GM19239 (cell line): ENCODE results near the gene CFL1.

ENCODE experiments used
- DNase-seq: peaks from one replicate; pipeline ENCODE4 v3.0.0; 2011; ENCODE audit warnings: low spot score; ENCODE audit not compliant: insufficient read length
- FAIRE-seq: peaks from 2 replicates; lab custom pipeline; 2011; peaks lifted over from hg19 to GRCh38; lab: Jason Lieb, UNC

CFL1 gene

DNA sequence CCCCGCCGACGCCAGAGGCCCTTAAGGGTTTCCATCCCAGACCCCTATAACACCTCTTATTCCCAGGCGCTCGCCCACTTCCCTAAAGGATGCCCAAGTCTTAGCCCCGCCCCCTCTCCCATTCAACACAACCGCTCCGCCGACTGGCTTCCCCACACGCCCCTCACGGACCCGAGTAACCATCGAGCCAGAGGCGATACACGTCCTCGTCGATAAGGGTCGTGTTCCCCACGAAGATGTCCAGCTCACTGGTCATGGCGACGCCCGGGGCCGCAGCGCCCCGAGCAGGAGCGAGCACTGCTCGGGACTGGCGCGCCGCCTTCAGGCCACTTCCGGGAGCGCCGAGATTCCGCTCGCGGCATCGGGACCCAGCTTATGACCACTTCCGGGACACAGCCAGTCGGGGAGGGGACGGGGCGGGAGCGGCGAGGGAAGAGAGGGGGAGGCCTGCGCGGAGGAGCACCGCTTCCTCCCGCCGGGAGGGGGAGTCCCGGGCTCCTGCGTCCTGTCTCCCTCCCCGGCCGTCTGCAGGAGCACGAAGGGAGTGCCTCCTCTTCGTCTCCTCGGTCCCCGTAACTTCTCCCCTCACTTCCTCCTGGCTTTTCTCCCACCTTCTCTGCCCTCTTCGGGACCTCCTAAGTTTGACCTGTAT, 30.3 kb upstream of the CFL1 start, which contains the start of gene FIBP:
TSS of gene FIBP (minus strand) at position 309 of the 652 bp plus-strand sequence. CDS start at position 256, 53 bp downstream.
- DNase-seq (peak; percentile 95), FAIRE-seq (peak; percentile 85)

DNA sequence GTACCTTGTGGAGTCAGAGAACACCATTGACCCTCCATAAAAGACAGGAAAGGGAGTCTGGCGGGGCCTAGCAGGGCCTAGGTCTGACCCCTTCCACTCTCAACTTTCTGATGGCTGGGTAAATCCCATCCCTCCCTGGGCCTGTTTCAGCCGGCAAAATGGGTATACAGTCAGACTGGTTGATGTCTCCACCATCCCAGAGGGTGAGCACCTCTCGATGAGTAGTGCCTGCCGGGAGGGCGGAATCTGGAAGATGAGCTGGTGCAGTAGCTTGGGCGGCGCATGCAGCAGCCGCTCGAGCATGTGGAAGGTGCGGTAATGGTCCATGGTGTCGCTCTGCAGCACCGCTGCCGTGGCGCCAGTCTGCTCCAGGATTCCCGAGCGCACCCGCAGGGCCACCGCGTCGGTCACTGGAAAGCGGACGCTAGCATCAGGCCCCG, 29.8 kb upstream of the CFL1 start:
- FAIRE-seq: no peak
- DNase-seq: no peak

DNA sequence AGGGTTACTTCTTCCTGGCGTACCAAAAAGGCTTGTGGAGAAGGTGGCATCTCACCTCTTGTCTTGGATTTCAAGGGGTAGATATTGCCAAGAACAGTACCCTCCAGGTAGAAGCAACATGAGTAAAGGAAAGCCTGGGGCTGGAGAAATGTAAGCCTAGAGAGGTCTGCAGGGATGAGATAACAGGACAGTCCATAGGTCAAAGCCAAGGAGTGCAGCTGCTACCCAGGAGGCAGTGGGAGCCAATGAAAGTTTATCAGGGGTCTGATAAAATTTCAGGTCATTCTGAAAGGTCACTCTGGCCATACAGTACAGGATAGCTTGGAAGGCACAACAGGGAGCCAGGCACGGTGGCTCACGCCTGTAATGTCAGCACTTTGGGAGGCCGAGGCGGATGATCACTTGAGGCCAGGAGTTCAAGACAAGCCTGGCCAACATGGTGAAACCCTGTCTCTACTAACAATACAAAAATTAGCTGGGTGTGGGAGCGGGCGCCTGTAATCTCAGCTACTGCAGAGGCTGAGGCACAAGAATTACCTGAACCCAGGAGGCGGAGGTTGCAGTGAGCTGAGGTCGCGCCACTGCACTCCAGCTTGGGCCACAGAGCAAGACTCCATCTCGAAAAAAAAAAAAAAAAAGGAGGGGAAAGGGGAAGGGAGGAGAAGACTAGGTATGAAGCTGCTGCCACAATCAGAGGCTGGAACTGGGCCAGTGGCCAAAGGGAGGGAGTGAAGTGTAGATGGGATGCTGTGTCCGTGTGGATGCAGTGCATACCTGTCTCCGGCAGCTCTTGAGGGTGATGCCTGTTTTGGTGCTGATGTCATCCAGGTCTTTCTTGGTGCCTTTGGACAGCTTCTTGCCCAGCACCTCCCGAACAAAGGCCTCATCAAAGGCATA, 29.1 kb upstream of the CFL1 start:
- DNase-seq: no peak
- no peak for FAIRE-seq

DNA sequence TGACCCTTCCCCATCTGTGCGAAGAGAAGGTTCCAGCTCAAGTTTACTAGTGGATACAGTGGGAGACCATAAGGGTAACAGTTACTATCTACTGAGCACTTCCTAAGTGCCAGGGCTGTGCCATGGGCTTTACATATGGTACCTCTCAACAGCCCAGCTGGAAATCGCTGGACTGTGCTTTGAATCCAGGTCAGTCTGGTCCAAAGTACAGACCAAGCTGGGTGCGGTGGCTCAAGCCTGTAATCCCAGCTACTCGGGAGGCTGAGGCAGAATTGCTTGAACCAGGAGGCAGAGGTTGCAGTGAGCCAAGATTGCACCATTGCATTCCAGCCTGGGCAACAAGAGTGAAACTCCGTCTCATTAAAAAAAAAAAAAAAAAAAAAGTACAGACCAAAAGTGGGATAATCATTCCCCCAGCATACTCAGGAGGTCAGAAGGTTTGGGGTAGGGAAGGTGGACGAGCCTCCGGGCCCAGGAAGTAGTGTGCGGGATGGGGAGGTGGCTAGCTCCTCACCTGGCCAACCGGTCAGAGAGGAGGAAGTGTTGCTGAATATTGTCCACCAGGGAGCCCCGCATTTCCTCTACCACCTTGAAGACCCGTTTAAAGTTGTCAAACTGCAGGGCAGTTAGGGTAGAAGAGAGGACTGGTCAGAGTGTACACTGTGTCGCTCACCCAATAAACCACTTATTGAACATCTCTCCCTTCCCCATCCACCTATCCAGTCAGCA, 28.0 kb upstream of the CFL1 start:
- DNase-seq (no peak), FAIRE-seq (no peak)

DNA sequence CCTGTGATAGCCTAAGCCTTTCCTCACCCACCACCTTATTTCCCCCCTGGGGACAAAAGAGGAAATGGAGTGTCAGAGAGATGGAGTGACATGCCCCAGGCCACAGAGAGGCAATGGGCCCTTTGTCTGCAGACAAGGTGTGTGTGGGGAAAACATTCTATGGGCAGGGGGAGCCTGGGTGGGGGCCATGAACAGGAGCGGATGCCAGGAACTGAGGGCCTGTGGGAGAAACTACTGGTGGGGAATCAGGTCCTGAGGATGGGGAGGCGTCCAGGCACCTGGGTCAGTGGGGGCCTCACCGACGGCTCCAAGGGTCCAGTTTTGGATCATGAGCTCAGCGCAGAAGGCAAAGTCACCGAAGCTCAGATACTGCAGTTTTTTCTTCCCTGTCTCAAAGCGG, 27.3 kb upstream of the CFL1 start:
- no peak for FAIRE-seq

DNA sequence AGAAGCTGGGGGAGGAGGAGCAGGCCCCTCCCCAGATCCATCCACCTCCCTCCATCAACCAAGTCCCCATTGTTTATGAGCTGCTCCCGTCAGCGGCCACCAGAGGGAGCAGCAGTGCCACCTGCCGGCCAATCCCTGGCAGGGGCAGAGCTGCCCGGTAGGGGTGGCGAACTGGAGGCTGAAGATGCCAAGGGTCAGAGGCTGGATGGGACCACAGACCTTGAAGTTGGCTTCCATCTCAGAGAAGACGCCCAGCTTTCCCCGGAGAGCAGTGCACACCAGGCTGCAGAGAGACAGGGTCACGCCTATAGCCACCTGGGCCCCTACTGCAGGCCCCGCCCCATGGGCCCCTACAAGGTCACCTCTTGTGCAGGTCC, 26.7 kb upstream of the CFL1 start:
- FAIRE-seq (peak; percentile 85), DNase-seq (peak; percentile 81)

More for the DNA sequence above, 27.3 kb upstream of the CFL1 start:
- DNase-seq: no peak

DNA sequence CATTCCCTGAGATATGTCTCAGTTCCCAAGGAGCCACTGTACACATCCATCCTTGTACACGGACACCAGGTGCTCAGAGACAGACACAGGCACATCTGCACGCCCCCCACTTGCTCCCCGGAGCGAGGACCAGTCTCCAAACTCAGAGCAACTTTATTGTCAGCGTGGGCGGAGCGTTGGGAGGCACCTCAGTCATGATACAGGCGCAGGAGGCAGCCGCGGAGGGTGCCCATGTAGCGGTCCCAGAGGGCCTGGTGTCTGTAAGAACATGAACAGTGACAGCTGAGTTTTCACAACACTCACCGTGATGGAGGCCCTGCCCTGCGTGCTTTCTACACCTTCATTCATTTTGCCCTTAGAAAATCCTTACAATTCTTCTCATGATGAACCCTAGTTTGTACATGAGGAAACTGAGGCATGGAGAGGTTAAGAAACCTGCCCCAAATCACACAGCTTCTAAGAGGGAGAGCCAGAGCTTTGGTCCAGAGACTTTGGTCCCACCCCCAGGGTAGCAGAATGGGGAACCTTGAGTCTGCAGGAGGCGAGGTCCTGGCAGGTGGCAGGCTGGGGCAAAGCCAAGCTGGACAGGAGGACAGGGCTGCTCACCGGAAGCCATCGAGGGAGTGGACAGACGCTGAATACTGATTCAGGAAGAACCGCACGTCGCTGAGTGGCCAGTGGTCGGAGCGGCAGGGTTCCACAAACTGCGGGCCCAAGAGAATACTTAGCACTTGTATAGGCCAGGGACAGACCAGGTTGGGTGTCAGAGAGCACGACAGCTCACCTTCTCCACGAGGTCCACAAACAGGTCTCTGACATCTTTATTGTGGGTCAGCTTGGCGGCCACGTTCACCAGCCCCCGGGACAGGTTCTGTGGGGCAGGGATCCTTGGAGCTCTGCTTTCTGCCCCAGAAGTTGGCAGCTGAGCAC, 26.1 kb upstream of the CFL1 start:
- DNase-seq (no peak), FAIRE-seq (no peak)

DNA sequence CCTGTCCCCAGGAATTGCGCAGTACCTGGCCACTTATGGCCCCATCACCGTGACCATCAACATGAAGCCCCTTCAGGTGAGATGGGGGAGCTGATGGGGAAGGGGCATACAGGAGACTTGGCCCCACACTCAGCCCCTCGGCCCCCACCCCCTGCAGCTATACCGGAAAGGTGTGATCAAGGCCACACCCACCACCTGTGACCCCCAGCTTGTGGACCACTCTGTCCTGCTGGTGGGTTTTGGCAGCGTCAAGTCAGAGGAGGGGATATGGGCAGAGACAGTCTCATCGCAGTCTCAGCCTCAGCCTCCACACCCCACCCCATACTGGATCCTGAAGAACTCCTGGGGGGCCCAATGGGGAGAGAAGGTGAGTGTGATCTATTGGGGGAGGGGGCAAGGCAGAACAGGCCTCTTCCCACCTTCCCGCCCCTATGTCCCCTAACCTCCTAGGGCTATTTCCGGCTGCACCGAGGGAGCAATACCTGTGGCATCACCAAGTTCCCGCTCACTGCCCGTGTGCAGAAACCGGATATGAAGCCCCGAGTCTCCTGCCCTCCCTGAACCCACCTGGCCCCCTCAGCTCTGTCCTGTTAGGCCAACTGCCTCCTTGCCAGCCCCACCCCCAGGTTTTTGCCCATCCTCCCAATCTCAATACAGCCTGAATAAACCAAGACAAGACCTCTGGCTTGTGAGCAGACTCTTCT, 25.2 kb upstream of the CFL1 start:
- no peak for FAIRE-seq
- no peak for DNase-seq

DNA sequence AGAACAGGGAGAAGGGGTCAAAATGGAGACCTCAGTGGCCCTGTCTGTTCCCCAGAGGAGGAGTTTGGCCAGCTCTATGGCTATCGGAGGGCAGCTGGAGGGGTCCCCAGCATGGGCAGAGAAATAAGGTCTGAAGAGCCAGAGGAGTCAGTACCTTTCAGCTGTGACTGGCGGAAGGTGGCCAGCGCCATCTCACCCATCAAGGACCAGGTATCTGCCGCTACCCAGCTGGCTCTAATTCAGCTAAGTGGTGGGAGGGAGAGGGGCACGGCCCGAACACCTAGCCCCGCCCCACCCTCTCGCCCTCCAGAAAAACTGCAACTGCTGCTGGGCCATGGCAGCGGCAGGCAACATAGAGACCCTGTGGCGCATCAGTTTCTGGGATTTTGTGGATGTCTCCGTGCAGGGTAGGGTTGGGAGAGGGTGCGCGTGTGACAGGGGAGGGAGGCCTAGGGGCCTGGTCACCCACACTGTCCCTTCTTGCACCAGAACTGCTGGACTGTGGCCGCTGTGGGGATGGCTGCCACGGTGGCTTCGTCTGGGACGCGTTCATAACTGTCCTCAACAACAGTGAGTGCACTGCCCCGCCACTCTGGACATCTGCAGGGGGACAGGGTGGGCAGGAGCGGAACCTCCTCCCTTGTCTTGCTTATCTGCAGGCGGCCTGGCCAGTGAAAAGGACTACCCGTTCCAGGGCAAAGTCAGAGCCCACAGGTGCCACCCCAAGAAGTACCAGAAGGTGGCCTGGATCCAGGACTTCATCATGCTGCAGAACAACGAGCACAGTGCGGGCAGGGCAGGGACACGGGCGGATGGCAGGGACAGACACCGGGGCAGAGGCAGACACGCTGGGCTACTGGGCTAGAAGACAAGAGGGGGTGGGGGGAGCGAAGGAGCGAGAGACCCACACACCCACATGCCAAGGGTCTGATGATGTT, 24.4 kb upstream of the CFL1 start:
- FAIRE-seq (no peak), DNase-seq (no peak)

DNA sequence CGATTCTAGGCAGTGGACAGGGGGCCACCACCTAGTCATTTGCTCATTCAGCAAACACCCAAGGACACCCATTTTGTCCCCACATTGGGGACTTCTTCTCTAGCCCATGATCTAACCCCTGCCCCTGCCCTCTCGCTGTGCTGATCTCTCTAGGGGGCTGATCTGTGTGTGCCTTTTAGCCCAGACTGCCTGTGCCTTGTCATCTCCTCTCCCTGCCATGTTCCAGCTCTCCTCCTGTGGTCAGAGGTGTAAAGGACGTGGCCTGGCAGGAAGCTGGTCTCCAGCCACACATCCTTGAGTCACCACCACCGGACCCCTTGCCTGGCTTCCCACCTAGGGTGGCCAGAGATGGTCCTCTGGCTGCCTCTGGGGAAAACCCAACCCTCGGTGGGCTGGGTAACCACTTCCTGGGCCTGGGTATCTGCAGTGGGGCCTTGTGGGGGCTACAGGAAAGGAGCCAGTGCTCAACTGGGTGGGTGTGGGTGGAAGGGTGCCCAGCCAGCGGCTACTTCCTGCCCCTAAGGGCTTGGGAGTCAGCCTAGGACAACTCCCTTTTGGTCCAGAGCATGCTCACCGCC, 23.0 kb upstream of the CFL1 start:
- DNase-seq (no peak), FAIRE-seq (no peak)

DNA sequence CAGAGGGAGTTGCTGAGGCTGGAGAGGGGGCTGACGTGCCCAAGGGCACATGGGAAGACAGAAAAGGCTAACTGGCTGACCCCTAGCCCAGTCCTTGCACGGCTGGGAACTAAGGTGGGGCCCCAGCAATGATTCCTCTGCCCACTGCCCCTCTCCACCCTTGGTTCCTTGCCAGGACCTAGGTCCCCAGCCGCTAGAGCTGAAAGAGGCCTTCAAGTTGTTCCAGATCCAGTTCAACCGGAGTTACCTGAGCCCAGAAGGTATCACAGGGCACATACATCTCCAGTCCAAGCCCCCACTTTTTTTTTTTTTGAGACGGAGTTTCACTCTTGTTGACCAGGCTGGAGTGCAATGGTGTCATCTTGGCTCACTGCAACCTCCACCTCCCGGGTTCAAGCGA, 22.0 kb upstream of the CFL1 start:
- FAIRE-seq (no peak), DNase-seq (no peak)

DNA sequence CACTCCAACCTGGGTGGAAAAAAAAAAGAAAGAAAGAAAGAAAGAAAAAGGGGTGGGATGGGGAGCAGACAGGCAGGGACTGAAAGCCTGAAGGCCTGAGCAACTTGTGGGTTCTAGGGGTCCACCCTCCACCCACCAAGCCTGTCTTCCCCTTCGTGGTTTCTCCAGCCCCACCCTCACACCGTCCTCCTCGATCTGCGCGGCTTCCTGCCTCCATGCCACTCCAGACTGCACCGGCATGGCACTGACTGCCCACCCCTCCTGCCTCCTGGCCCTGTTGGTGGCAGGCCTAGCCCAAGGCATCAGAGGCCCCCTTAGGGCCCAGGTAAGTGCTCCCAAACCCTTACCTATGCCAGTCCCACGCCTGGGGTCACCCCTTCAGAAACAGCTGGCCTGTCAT, 21.6 kb upstream of the CFL1 start, which contains the start of gene CTSW:
TSS of gene CTSW (plus strand) at position 221 of the 400 bp plus-strand sequence. CDS start at position 239, 18 bp downstream.
- DNase-seq (no peak), FAIRE-seq (no peak)

DNA sequence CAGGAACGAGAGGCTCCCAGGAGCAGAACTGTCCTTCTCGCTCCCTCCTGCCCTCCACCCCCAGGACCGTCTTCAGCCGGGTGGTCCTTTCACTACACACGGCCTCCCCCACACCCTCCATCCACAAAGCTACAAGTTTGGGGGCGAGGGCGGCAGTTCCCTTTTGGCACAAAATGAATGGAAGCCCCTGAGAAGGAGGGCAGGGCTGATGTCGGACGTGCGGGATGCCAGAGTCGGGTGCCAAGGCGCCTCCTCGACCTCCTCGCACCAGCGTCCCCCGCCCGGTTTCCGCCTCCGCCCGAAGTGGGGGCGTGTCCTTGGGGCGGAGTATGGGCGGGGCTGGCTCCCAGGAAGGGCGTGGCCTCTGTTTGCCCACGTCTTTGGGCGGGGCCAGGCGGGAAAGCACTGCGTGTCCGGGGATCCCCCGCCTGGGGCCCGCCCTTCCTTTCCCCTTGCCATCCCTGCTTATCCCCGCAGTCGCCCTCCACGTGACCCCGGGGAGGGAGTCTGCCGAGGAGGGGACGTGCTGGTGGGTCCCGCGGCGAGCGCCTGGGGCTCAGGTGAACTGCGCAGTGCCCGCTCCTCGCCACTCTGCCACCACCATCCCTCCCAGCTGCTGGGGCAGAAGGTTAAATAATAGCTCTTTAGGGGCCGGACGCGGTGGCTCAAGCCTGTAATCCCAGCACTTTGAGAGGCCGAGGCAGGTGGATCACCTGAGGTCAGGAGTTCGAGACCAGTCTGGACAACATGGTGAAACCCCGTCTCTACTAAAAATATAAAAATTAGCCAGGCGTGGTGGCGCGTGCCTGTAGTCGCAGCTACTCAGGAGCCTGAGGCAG, 15.6 kb upstream of the CFL1 start:
- peak; percentile 99 for DNase-seq
- FAIRE-seq: peak; percentile 99

DNA sequence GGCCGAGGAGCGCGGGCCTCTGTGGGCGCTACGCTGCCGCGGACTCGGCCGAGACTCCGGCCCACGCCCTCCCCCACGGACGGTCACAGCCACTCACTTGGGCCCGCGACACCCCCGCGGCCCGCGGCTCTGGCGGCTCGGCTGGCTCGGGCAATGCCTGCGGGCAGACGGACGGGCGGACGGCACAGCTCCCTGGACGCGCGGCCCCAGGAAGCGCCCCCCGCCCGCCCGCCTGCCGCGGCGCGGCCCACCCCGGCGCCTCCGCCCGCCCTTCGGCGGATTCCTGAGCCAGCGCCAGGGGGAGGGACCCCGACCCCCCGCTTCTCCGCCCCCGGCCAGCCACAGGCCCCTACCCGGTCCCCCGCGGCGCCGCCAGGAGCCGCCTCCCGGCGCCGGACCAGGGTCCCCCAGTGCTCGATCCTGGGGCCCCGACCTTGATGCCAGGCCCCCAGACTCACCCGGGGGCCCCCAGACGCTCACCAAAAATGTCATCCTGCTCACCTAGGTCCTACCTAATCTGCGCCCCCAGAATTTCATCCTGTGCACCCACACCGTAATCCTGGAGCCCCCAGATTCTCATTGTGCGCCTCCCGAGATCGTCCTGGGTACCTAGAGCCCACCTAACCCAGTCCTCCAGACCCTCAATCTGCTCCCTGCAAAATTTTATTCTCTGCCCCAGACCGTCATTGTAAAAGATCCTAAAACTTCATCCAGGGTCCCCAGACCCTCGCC, 14.8 kb upstream of the CFL1 start, which contains the start of gene EFEMP2:
TSS of gene EFEMP2 (minus strand) at position 215 of the 732 bp plus-strand sequence. CDS start 446 bp downstream, outside the sequence.
- no peak for FAIRE-seq

DNA sequence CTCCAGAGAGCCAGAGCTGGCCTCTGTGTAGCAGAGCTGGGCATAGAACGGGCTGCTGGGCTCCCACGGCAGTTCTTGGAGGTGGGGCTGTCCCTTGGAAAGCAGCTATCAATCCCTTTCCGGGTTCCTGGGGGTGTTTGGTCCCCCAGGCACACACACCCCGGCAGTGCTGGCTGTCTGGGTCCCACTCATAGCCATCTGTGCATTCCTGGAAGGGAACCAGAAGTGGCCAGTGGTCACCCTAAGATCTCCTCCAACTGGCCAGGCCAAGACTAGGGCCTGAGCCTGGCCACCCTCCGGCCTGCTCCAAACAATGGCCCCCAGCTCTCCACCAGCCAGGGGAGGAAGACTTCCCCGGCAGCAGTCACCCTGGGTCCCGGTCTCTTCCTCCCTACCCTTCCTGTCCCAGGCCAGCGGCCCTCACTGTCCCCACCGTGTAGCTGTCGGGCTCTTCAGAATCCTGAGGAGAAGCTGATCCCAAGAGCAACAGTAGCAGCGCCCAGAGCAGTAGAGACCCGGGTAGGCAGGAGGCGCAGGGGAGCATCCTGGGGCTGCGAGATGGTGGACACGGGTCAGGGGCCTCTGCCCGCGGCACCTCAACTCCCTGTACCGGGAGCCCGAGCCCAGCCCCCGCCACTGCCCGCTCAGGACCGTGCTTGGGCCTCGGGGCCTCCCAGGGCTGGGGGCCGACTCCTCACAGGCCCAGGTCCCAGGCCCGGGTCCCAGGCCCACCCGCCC, 14.0 kb upstream of the CFL1 start:
- no peak for FAIRE-seq
- DNase-seq: no peak

More for the DNA sequence above, 14.8 kb upstream of the CFL1 start, which contains the start of gene EFEMP2:
- no peak for DNase-seq
